Type B pancreatic cell (in vitro differentiated cells): ENCODE measurements around the gene FAM180A. TPM values are rescaled to one million over a fixed set of nuclear protein-coding genes. Genes with fewer than 3 reads are reported as not detected.
"Not testable (repeated sequence)": the region's sequence is repeated elsewhere in the genome, so short reads cannot be mapped to it uniquely, and the experiment has no call there.

ENCODE experiments used
- DNase-seq: peaks from one replicate; pipeline ENCODE4 v3.0.0; 2021; ENCODE audit warnings: mixed read lengths; ENCODE audit not compliant: unreplicated experiment; ENCODE audit errors: extremely low spot score
- H3K27ac Mint-ChIP-seq: 2 replicates; pipeline ENCODE4 v1.8.0; 2021; ENCODE audit warnings: mild to moderate bottlenecking, mixed read lengths
- H3K27me3 Mint-ChIP-seq: 2 replicates; pipeline ENCODE4 v1.8.0; 2021; ENCODE audit warnings: mixed read lengths
- H3K36me3 Mint-ChIP-seq: 2 replicates; pipeline ENCODE4 v1.8.0; 2021; ENCODE audit warnings: mixed read lengths
- H3K4me1 Mint-ChIP-seq: one replicate; pipeline ENCODE4 v1.8.0; 2021; ENCODE audit warnings: mixed read lengths; ENCODE audit not compliant: unreplicated experiment
- H3K4me3 Mint-ChIP-seq: 2 replicates; pipeline ENCODE4 v1.8.0; 2021; ENCODE audit warnings: mild to moderate bottlenecking, mixed read lengths
- H3K9me3 Mint-ChIP-seq: 2 replicates; pipeline ENCODE4 v1.8.0; 2021; ENCODE audit warnings: mixed read lengths
- total RNA-seq: library from RNA; stranded (reverse); gene quantifications from 2 replicates; pipeline ENCODE4 v1.2.1, GENCODE V29; 2021; ENCODE audit warnings: low replicate concordance
- TF ChIP-seq, protein P1 (sequence below): fragments of 200-600 bp; sonication (generic); conservative IDR thresholded peaks from 2 replicates; pipeline ENCODE4 v1.5.0; 2021; ENCODE audit warnings: antibody characterized with exemption, mild to moderate bottlenecking

FAM180A gene
- total RNA-seq, 1 donor from 2014 or later, result not detected

DNA sequence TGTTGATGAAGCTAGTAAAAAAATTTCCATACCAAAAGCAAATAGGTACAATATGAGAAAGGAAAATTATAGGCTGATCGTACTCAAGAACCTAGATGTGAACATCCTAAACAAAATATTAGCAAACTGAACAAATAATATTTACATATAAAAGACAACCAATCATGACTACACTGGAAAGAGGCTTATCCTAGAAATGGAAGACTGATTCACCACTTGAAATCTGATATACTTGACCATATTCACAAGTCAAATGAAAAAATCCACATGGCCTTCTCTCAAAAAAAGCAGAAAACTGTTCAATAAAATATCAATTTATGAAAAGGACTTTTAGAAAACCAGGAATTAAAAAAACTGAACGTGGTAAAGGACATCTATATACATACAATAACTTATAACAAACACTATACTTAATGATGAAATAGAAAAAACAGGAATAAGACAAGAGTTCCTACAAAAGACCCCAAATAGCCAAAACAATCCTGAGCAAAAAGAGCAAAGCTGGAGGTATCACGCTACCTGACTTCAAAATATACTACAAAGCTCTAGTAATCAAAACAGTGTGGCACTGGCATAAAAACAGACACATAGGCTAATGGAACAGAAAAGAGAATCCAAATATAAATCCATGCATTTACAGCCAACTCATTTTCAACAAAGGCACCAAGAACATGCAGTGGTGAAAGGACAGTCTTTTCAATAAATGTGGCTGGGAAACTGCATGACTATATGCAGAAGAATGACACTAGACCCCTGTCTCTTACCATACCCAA is 29.2 kb upstream of the FAM180A start:
- H3K27ac Mint-ChIP-seq, result no peak overlapping the region
- H3K4me3 Mint-ChIP-seq, result no peak overlapping the region
- TF ChIP-seq, protein P1, sequence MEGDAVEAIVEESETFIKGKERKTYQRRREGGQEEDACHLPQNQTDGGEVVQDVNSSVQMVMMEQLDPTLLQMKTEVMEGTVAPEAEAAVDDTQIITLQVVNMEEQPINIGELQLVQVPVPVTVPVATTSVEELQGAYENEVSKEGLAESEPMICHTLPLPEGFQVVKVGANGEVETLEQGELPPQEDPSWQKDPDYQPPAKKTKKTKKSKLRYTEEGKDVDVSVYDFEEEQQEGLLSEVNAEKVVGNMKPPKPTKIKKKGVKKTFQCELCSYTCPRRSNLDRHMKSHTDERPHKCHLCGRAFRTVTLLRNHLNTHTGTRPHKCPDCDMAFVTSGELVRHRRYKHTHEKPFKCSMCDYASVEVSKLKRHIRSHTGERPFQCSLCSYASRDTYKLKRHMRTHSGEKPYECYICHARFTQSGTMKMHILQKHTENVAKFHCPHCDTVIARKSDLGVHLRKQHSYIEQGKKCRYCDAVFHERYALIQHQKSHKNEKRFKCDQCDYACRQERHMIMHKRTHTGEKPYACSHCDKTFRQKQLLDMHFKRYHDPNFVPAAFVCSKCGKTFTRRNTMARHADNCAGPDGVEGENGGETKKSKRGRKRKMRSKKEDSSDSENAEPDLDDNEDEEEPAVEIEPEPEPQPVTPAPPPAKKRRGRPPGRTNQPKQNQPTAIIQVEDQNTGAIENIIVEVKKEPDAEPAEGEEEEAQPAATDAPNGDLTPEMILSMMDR, result no peak
- no peaks in the 10 kb centered on the region for H3K36me3 Mint-ChIP-seq
- H3K9me3 Mint-ChIP-seq, result peaks cover 19% of the 10 kb centered on the region
- no peaks in the 10 kb centered on the region for H3K27me3 Mint-ChIP-seq
- H3K4me1 Mint-ChIP-seq, result peaks cover 17% of the 10 kb centered on the region
- DNase-seq, result no peak

DNA sequence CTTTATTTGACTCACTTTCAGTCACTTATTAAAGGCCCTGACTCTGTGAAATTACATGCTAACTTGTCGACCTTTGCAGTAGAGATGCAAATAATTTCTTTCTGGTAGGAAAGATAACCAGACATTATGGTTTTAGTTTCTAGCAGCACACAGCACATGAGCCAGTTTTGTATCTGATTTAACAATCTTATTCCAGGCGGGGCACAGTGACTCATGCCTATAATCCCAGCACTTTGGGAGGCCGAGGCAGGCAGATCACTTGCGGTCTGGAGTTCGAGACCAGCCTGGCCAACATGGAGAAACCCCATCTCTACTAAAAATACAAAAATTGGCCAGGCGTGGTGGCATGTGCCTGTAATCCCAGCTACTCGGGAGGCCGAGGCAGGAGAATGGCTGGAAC is 27.3 kb upstream of the FAM180A start:
- H3K27me3 Mint-ChIP-seq, H3K4me3 Mint-ChIP-seq, H3K27ac Mint-ChIP-seq, H3K36me3 Mint-ChIP-seq, DNase-seq: not testable (repeated sequence)
- peaks cover 22% of the 10 kb centered on the region for H3K4me1 Mint-ChIP-seq
- peaks cover 19% of the 10 kb centered on the region for H3K9me3 Mint-ChIP-seq

DNA sequence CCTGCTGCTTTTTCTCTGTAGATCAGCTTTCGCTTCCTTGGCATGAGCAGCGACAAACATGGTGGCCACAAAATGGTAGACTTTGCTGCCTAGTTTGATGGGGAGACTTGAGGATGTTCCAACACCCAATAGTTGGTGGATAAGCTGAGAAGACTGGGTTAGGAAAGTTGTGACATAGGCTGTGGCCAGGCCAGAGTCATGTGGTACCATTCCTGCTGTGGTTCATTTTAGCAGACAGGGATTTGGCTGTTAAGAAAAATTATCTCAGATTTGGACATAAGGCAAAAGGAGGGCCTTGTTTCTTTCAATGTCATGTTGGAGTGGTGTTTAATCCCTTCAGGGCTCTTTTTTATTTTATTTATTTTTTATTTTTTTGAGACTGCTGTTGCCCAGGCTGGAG is 26.6 kb upstream of the FAM180A start:
- H3K9me3 Mint-ChIP-seq, result peaks cover 19% of the 10 kb centered on the region
- no peaks in the 10 kb centered on the region for H3K27me3 Mint-ChIP-seq
- no peak overlapping the region for H3K27ac Mint-ChIP-seq
- H3K4me3 Mint-ChIP-seq, result no peak overlapping the region
- H3K36me3 Mint-ChIP-seq, result no peaks in the 10 kb centered on the region
- H3K4me1 Mint-ChIP-seq, result peaks cover 22% of the 10 kb centered on the region
- TF ChIP-seq, protein P1, result no peak
- no peak for DNase-seq

DNA sequence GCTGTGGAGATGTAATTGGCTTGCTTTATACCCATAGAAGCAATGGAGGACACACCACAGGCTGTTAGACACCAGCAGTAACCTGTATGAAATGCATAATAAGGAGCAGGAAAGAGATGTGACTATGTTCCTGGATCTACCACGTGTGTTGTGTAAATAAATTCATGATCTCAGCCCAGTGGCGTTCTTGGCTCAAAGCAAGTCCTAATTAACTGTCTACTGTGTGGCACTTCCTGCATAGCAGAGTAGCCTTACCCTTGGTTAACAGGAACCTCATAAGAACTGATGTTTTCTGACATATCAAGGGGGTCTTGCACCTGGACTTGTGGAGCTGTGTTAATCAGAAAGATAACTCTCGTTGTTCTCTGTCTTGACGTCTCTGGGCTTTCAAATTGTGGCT is 25.7 kb upstream of the FAM180A start:
- TF ChIP-seq, protein P1, result no peak
- peak overlapping the region; percentile 94 for H3K27ac Mint-ChIP-seq
- no peak for DNase-seq
- peak overlapping the region; percentile 64 for H3K4me3 Mint-ChIP-seq
- no peaks in the 10 kb centered on the region for H3K27me3 Mint-ChIP-seq
- H3K9me3 Mint-ChIP-seq, result peaks cover 19% of the 10 kb centered on the region
- no peaks in the 10 kb centered on the region for H3K36me3 Mint-ChIP-seq
- peaks cover 22% of the 10 kb centered on the region for H3K4me1 Mint-ChIP-seq

DNA sequence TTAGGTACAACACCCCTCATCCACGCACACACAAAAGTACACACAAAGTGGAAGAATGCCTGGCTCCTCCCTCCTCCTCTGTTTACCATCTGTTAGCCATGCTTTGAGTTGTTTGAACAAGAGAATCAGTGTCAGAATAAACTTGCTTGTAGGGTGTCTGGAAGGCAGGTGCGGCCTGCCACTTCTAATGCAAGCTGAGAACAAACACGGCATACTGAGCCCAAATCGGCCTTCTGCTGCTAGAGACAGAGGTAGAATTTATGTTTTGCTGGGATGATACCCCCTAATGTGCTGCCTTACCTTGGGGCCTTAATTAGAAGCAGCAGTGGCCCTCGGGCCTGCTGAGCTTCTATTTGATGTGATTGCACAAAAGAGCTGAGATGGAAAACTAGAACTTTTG is 24.9 kb upstream of the FAM180A start:
- H3K4me3 Mint-ChIP-seq, result no peak overlapping the region
- H3K4me1 Mint-ChIP-seq, result peaks cover 26% of the 10 kb centered on the region
- H3K27ac Mint-ChIP-seq, result peak overlapping the region; percentile 94
- TF ChIP-seq, protein P1, result no peak
- no peaks in the 10 kb centered on the region for H3K36me3 Mint-ChIP-seq
- peaks cover 13% of the 10 kb centered on the region for H3K9me3 Mint-ChIP-seq
- DNase-seq, result no peak
- peaks cover 3% of the 10 kb centered on the region for H3K27me3 Mint-ChIP-seq

DNA sequence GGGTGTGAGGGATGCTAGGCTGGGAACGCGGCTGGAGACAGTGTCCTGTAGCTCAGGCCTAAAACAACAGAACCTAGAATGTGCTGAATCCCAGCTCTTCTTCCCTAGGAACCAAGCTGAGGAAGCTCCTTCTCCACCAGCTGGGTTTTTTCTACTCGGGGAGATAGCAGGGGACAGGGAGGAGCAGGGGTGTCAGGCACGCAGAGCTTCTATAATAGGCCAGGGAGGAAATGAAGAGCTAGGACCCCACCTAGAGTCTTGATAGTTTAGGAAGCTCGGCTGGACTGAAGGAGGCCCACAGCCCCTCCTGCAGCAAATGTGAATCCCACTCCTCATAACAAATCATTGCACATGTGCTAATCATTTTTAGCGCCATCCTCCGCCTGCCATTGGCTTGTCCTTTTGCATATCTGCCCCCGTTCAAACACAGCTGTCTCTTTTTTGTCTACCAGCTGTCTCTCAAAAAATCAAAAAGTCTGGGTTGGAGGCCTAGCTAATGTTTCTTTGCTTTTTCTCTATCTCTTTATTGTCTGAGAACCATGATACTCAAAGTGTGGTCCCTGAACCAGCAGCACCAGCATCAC is 24.1 kb upstream of the FAM180A start:
- peak overlapping the region; percentile 94 for H3K27ac Mint-ChIP-seq
- peaks cover 27% of the 10 kb centered on the region for H3K4me1 Mint-ChIP-seq
- H3K9me3 Mint-ChIP-seq, result peaks cover 10% of the 10 kb centered on the region
- H3K36me3 Mint-ChIP-seq, result no peaks in the 10 kb centered on the region
- H3K27me3 Mint-ChIP-seq, result peaks cover 5% of the 10 kb centered on the region
- no peak overlapping the region for H3K4me3 Mint-ChIP-seq
- TF ChIP-seq, protein P1, result no peak
- no peak for DNase-seq
